OCI-LY1 (cell line): ENCODE measurements around the gene ZER1.

Source experiments
- CTCF ChIP-seq: fragments of 200-600 bp; sonication (generic), shearing (Covaris generic); IDR thresholded peaks from 2 replicates; pipeline ENCODE4 v1.5.1; 2017; ENCODE audit warnings: mild to moderate bottlenecking, antibody characterized with exemption, low read length, moderate library complexity, mixed read lengths
- EZH2 ChIP-seq: fragments of 200-600 bp; sonication (generic), shearing (Covaris generic); IDR thresholded peaks from 2 replicates; pipeline ENCODE4 v1.8.0; 2017; ENCODE audit warnings: borderline replicate concordance, mixed run types, mild to moderate bottlenecking, antibody characterized with exemption, low read length, moderate library complexity, mixed read lengths

- TF ChIP-seq CTCF, result no peak
- no peak for TF ChIP-seq EZH2
Measured at GRCh38 chr9:128750926-128751595, 20.7 kb downstream of the ZER1 start.
